DMS53 (cell line): ENCODE results near the gene MRFAP1.
"Not testable (repeated sequence)": the region's sequence is repeated elsewhere in the genome, so short reads cannot be mapped to it uniquely, and the experiment has no call there.

ENCODE experiments used
- DNase-seq: peaks from one replicate; lab custom pipeline; 2025; lab: John Stamatoyannopoulos, UW

Gene MRFAP1

DNA sequence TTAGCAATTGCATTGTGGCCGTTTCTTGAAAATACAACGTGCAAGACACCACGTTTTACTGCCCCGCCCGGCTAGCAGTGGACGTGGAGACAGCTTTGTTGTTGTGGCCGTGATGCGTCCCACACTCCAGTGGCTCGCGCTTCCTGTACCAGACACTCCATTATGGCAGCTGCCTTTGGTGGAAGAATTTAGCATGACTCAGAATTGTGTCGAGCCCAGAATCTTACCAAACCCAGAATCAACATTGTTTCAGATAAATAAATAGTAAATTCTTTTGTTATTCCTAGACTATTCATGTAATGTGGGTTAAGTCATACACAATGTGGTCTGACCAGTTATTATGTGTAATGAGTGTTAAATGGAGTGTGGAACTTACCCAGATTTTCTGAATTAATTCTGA lies 27.9 kb downstream of the MRFAP1 start:
- DNase-seq = peak; percentile 91

DNA sequence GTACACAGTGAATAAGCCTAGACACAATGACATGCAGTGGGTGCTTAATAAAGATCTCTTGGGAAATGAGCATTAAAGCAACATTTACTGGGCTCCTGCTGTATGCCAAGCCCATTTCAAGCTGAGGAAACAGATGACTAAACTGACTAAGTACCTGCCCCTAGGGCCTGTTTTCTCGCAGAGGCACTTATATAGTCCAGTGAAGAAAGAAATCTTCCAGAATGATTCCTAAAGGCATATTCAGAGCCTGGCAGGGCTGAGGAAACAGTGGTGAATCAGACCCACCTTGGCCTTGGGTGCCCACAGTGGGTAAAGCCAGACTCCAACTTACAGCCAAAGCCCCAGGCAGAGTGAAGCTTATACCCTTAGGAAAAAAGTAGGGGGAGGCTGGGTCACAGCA lies 31.2 kb downstream of the MRFAP1 start:
- no peak for DNase-seq

DNA sequence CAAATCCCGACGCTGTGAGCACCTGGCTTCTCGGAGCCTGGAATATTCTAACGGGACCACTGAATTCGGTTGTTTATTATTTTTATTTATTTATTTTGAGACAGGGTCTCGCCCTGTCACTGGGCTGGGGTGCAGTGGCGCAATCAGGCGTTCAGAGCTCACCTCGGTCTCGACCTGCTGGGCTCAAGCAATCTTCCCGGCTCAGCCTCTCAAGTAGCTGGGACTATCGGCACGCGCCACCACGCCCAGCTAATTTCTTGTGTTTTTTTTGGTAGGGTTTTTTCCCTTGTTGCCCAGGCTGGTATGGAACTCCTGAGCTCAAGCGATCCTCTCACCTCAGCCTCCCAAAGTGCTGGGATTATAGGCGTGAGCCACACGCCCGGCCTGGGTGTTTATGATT lies 31.6 kb downstream of the MRFAP1 start:
- no peak for DNase-seq

- DNase-seq = not testable (repeated sequence)
These were observed 32.2 kb downstream of the MRFAP1 start for GRCh38 chr4:6672541-6673190.

- peak; percentile 76 for DNase-seq
These were observed 32.7 kb downstream of the MRFAP1 start for GRCh38 chr4:6673191-6673659.

- peak; percentile 100 for DNase-seq
These were observed 33.4 kb downstream of the MRFAP1 start for GRCh38 chr4:6673660-6674499.

DNA sequence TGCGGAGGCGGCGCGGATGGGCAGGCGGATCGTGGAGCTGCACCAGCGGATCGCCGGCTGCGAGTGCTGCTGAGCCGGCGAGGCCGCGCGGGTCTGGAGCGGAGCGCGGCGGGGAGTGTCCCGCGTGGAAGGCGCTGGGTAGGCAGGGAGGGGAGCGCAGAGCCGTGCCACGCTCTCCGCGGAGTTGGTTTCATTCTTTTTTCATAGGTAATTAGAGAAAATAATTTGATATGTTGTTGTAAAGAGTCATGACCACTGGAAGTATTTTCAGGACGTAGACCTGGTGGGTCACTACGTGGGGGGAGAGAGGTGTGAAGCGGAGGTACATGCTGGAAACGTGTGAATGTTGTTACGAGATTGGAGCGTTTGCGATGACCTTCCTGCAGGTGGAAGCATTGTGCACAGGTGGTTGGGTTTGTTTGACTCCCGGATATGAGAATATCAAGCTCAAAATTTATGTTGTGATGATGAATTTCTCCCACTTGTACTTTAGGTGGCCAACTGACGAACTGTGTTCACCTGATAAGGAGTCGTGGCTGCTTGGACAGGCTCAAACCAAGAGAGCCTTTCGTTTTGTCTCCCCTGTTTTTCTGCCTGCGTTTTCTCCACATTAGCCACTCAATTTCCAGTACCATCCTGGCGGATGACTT lies 34.1 kb downstream of the MRFAP1 start:
- peak; percentile 93 for DNase-seq

DNA sequence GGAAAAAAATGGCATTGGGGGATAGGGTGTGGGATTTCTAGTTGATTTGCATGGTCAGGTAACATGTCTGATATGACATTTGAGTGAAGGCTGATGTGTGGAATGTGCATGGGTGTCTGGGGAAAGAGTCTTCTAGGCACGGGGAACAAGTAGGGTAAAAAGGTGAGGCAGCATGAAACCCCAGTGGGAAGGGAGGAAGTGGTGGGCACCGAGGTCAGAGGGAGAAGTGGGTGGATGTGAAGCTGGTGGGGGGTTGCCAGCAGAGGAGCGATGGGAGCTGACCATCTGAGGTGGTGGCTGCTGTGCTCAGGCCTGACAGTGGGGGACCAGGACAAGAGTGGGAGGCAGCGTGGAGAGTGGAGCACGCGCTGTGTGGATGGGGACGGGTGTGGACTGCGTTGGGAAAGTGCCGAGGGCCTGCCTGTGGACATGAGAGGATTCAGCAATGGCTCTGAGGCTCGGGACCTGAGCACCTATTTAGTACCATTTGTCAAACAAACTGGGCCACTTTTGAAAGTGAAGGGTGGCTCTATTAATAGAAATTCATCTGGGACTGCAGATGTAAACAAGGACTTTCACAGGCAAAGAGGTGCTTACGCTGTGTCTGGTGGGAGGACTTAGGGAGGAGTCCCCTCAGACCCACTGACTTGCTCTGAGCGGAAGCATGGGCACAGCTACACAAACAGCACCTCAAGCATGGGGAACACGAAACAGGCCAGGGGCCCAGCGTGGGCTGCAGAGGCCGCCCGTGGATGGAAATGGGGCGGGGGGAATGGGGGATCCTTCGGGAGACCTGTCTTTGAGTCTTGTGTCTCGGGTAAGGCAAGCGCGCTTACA lies 36.5 kb downstream of the MRFAP1 start:
- no peak for DNase-seq

DNA sequence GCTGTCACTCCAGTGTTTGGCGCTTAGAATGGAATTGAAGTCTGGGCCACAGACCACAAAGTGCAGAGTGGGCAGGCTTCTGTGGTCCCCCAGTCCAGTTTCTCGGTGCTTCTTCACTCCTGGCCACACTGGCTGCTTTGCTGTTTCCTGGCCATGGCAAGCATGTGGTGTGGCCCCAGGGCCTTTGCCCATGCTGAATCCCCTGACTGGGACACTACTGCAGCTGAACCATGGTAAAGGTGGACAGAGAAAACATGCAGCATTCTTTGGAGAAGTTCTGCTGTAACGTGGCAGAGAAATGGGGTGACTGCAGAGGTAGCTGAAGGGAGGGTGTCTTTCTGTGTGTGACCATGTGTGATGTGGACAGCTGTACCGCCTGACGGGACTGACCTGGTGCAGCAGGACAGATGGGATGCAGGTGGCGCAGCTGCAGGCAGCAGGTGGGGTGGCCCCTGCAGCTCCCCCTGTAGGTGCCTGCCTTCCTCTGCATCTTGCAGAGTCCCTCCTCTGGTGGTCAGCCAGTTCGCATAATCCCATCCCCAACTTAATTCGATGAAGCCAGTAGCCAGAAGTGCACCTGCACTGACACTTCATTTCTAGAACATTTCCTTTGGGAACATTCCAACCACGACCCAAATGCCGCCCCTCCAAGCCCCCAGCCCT lies 40.0 kb downstream of the MRFAP1 start:
- peak; percentile 57 for DNase-seq

DNA sequence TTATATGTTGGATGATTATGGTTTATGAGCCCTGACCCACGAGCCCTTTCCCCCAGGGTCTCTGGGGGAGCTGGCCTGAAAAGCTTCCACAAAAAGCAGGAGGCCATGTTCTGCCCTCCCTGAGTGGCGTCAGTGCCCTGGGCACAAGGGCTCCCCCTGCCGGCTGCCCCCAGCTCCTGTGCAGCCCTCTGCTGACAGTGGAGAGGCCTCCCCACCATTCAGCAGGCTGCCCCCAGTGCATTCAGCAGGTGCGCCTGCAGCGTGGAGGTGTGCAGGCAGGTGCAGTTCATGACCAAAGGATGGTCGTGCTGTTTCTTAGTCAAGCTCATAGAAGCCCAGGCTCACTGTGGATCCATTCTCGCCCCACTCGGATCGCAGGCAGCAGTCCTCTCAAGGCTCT lies 40.7 kb downstream of the MRFAP1 start:
- peak; percentile 61 for DNase-seq

- no peak for DNase-seq
These were observed 42.5 kb downstream of the MRFAP1 start for GRCh38 chr4:6682862-6683590.

- no peak for DNase-seq
These were observed 44.2 kb downstream of the MRFAP1 start for GRCh38 chr4:6684656-6685055.

DNA sequence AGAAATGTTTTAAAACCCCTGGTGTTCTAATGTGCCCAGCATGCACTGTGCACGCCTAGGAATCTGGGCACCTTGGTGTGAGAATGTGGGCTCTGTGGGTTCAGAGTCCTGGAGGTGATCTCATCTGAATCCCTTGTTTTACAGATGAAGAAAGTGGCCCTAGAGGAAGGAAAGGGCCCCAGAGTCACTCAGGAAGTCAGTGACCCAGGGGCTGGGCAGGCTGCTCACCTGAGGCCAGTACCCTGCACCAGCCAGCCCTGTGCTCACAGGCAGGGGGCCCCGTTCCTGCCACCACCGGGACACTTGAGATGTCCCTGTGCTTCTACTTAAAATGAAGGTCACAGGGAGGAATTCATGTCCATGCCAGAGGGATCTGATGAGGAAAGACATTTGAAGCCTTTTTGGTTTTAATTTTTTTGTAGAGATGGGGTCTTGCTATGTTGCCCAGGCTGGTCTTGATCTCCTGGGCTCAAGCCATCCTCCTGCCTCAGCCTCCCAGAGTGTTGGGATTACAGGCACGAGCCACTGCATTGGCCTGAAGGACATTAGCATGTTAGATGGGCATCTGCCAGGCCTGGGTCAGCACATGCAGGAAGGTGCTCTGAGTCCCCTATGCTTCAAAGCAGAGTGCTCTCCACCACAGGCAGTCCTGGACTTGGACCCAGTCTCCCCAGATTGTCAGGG lies 45.8 kb downstream of the MRFAP1 start:
- no peak for DNase-seq

GRCh38 chr4:6687947-6688878 lies 47.7 kb downstream of the MRFAP1 start:
- peak; percentile 99 for DNase-seq

- DNase-seq = peak; percentile 97
These were observed 48.5 kb downstream of the MRFAP1 start for GRCh38 chr4:6688879-6689505.

- DNase-seq = peak; percentile 87
These were observed 49.0 kb downstream of the MRFAP1 start for GRCh38 chr4:6689506-6689960.
